Fibroblast of pulmonary artery (primary cell): ENCODE data around the gene AR.

ENCODE experiments used
- DNase-seq: peaks from one replicate; pipeline ENCODE4 v3.0.0-alpha.2; 2010; ENCODE audit warnings: low read depth
- H3K4me3 ChIP-seq: replicated peaks from 2 replicates; pipeline ENCODE4 v1.5.1; 2011; ENCODE audit warnings: low read depth, mild to moderate bottlenecking, control low read depth, low read length, moderate library complexity
- CTCF ChIP-seq: IDR thresholded peaks from 2 replicates; pipeline ENCODE4 v1.5.1; 2011; ENCODE audit warnings: mild to moderate bottlenecking, control low read depth, low read length, inconsistent platforms; ENCODE audit errors: missing control alignments

The AR gene

GRCh38 chrX:67721321-67721720, 177.5 kb downstream of the AR start:
- DNase-seq, result no peak
- no peak for TF ChIP-seq CTCF

GRCh38 chrX:67723580-67724351, 179.9 kb downstream of the AR start:
- no peak overlapping the region for H3K4me3 ChIP-seq
- no peak for TF ChIP-seq CTCF
- DNase-seq, result no peak

More at GRCh38 chrX:67721321-67721720, 177.5 kb downstream of the AR start:
- H3K4me3 ChIP-seq, result no peak overlapping the region

- no peak for TF ChIP-seq CTCF
- no peak overlapping the region for H3K4me3 ChIP-seq
- peak; percentile 7 for DNase-seq
Measured at GRCh38 chrX:67724359-67725110, 180.7 kb downstream of the AR start.

- no peak for TF ChIP-seq CTCF
- H3K4me3 ChIP-seq, result no peak overlapping the region
- DNase-seq, result no peak
Measured at GRCh38 chrX:67725471-67725870, 181.7 kb downstream of the AR start.

- H3K4me3 ChIP-seq, result no peak overlapping the region
- no peak for TF ChIP-seq CTCF
- no peak for DNase-seq
Measured at GRCh38 chrX:67726018-67726417, 182.2 kb downstream of the AR start.

DNA sequence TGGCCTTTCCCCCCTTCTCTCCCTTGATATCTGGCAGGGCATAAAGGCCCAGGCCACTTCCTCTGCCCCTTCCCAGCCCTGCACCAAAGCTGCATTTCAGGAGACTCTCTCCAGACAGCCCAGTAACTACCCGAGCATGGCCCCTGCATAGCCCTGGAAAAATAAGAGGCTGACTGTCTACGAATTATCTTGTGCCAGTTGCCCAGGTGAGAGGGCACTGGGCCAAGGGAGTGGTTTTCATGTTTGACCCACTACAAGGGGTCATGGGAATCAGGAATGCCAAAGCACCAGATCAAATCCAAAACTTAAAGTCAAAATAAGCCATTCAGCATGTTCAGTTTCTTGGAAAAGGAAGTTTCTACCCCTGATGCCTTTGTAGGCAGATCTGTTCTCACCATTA, 183.8 kb downstream of the AR start:
- TF ChIP-seq CTCF, result no peak
- no peak overlapping the region for H3K4me3 ChIP-seq
- no peak for DNase-seq
